HL-60 (cell line): ENCODE data around the gene CHCHD3.

Experiments
- CTCF ChIP-seq: IDR thresholded peaks from one replicate; pipeline ENCODE4 v1.5.1; 2011; ENCODE audit warnings: low read length, control low read depth, inconsistent platforms; ENCODE audit not compliant: insufficient read depth
- REST ChIP-seq: IDR thresholded peaks from 2 replicates; pipeline ENCODE4 v1.6.1; 2012; ENCODE audit warnings: low read depth; ENCODE audit not compliant: insufficient replicate concordance

GRCh38 chr7:132739271-132739955, 342.5 kb downstream of the CHCHD3 start:
- no peak for TF ChIP-seq CTCF
- no peak for TF ChIP-seq REST
